Measurements from ENCODE around the gene NOS1AP.
A peak's percentile ranks its signal among the peaks of the same experiment; 100 is the strongest.

NOS1AP gene

DNA sequence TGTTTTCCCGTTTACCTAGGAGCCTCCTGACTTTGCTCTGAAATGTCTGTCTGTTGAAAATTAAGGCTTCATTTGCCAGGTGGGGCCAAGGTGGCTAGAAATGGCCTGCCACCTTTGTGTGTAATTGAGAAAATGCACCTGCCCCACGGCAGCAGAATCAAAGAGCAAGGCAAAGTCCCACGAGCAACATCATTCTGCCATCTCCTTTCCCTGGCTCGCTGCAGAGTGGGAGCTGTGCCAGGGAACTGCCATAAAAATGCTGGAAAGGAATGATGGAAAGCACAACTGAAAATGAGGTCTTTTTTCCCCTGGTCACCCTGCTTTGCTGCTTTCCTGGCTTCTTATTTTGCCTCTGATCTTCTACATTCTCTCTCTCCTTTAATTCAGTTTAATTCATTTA lies 40.3 kb upstream of the NOS1AP start:
- TF ChIP-seq, protein P1, sequence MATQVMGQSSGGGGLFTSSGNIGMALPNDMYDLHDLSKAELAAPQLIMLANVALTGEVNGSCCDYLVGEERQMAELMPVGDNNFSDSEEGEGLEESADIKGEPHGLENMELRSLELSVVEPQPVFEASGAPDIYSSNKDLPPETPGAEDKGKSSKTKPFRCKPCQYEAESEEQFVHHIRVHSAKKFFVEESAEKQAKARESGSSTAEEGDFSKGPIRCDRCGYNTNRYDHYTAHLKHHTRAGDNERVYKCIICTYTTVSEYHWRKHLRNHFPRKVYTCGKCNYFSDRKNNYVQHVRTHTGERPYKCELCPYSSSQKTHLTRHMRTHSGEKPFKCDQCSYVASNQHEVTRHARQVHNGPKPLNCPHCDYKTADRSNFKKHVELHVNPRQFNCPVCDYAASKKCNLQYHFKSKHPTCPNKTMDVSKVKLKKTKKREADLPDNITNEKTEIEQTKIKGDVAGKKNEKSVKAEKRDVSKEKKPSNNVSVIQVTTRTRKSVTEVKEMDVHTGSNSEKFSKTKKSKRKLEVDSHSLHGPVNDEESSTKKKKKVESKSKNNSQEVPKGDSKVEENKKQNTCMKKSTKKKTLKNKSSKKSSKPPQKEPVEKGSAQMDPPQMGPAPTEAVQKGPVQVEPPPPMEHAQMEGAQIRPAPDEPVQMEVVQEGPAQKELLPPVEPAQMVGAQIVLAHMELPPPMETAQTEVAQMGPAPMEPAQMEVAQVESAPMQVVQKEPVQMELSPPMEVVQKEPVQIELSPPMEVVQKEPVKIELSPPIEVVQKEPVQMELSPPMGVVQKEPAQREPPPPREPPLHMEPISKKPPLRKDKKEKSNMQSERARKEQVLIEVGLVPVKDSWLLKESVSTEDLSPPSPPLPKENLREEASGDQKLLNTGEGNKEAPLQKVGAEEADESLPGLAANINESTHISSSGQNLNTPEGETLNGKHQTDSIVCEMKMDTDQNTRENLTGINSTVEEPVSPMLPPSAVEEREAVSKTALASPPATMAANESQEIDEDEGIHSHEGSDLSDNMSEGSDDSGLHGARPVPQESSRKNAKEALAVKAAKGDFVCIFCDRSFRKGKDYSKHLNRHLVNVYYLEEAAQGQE (IDR thresholded peaks at IDR 0.05; ENCODE audit: insufficient read depth in 1 of 2, low read depth in 2 of 2, low read length in 2 of 2), result no peak
- TF ChIP-seq TAF1 (IDR thresholded peaks at IDR 0.05; ENCODE audit: borderline replicate concordance, insufficient read depth, low read length) (no peak), SIN3A (IDR thresholded peaks at IDR 0.05; ENCODE audit: borderline replicate concordance, insufficient read depth, low read length) (no peak), FOXP2 (optimal IDR thresholded peaks at IDR 0.05; ENCODE audit: borderline replicate concordance, extremely low read depth, extremely low read length, insufficient read depth) (no peak), POLR2AphosphoS5 (IDR thresholded peaks at IDR 0.05; ENCODE audit: low read depth, low read length) (no peak)

DNA sequence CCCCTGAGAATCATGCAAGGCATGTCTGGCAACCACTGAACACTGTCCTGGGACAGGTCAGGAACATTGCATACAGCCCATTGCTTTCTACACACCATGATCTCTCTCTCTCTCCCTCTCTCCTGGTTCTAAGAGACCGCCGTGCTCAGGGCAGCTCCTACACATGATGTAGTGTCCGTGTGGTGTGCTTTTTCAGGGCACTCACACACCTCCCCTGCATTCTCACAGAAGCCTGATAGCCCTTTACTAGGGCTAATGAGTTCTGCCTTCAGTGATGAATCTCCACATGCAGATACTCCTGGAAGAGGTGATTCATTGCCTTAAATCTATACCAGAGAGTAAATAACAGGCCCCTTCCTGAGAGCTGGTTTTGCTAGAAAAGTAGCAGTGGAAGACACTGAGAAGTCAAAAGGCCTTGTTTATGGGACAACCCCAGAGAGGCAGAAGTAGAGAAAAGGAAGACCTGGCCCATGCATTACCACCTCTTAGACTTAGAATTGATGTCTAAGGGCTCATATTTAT lies 38.7 kb upstream of the NOS1AP start:
- TF ChIP-seq, protein P1 (IDR thresholded peaks at IDR 0.05; ENCODE audit: insufficient read depth in 1 of 2, low read depth in 2 of 2, low read length in 2 of 2), result no peak
- TF ChIP-seq TAF1 (IDR thresholded peaks at IDR 0.05; ENCODE audit: borderline replicate concordance, insufficient read depth, low read length) (no peak), POLR2AphosphoS5 (IDR thresholded peaks at IDR 0.05; ENCODE audit: low read depth, low read length) (no peak), FOXP2 (optimal IDR thresholded peaks at IDR 0.05; ENCODE audit: borderline replicate concordance, extremely low read depth, extremely low read length, insufficient read depth) (no peak), SIN3A (IDR thresholded peaks at IDR 0.05; ENCODE audit: borderline replicate concordance, insufficient read depth, low read length) (no peak)

DNA sequence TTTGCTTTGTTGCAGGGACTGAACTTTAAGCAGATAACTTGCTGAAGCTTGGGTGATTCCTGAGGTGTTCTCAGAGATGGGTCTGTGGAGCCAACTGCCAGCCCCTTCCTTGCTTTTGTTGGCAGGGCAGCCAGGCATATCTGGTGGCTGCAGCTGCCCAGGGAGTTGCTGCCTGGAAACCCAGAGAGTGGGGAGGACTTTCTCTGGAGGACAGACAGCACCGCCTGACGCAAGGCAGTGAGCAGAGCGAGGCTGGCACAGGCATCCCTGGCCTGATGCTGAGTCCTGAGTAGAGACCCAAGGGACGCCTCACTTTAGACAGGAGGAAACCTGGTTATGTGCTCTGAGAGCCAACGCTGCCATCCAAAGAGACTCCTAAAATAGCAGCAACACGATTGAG lies 36.1 kb upstream of the NOS1AP start:
- no peak for TF ChIP-seq POLR2AphosphoS5 (IDR thresholded peaks at IDR 0.05; ENCODE audit: low read depth, low read length)
- TF ChIP-seq FOXP2 (optimal IDR thresholded peaks at IDR 0.05; ENCODE audit: borderline replicate concordance, extremely low read depth, extremely low read length, insufficient read depth), result no peak
- TF ChIP-seq, protein P1 (IDR thresholded peaks at IDR 0.05; ENCODE audit: insufficient read depth in 1 of 2, low read depth in 2 of 2, low read length in 2 of 2), result no peak
- no peak for TF ChIP-seq SIN3A (IDR thresholded peaks at IDR 0.05; ENCODE audit: borderline replicate concordance, insufficient read depth, low read length)
- no peak for TF ChIP-seq TAF1 (IDR thresholded peaks at IDR 0.05; ENCODE audit: borderline replicate concordance, insufficient read depth, low read length)

DNA sequence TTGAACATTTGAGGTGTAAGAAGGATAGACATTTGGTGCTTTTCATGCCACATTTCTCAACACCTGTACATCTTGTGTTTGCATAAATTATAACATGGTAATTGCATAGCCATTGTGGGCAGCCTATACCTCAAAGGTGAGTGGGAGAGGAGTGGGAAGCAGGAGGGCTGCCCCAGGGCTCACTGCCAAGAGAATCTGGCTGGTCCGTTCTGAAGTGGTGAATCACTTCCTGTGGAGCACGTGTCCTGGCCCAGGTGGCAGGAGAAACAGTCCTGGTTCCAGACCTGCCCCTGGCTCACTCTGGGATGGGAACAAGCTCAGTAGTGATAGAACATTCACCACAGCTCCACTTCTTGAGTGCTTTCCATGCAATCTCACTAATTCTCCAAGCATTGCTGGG lies 34.2 kb upstream of the NOS1AP start:
- TF ChIP-seq SIN3A (IDR thresholded peaks at IDR 0.05; ENCODE audit: borderline replicate concordance, insufficient read depth, low read length) (peak; percentile 43; the same call in 1 of the 2 replicates), TAF1 (IDR thresholded peaks at IDR 0.05; ENCODE audit: borderline replicate concordance, insufficient read depth, low read length) (no peak)

DNA sequence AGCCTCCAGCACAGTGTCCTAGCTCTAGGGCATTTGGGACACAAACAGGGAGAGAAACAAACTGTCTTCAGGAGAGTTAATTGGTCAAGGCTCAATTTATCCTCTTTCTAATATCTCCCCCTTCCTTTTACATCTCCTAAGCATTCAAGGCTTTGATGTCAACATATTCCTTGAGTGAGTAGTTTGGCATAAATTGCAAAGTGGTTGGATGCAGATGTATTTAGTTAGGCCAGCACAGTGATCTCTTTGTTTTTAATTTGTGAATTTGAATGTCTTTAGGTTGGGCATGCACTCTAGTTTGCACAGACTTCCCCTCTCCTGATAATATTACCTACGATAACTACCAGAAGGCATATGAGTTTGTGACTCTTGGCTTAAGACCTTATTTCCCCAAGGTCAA lies 33.3 kb upstream of the NOS1AP start:
- TF ChIP-seq POLR2AphosphoS5 (IDR thresholded peaks at IDR 0.05; ENCODE audit: low read depth, low read length), result no peak
- no peak for TF ChIP-seq FOXP2 (optimal IDR thresholded peaks at IDR 0.05; ENCODE audit: borderline replicate concordance, extremely low read depth, extremely low read length, insufficient read depth)
- TF ChIP-seq TAF1 (IDR thresholded peaks at IDR 0.05; ENCODE audit: borderline replicate concordance, insufficient read depth, low read length), result no peak
- TF ChIP-seq, protein P1 (IDR thresholded peaks at IDR 0.05; ENCODE audit: insufficient read depth in 1 of 2, low read depth in 2 of 2, low read length in 2 of 2), result no peak
- no peak for TF ChIP-seq SIN3A (IDR thresholded peaks at IDR 0.05; ENCODE audit: borderline replicate concordance, insufficient read depth, low read length)

Data from PFSK-1 (cell line).